Stimulated activated CD4-positive, alpha-beta T cell treated with anti-CD3 and anti-CD28 coated beads, TNF-alpha, amount 100 ng/mL, for 4 hours (primary cell): ENCODE data around the gene HDX.
"Not testable (repeated sequence)": the region's sequence is repeated elsewhere in the genome, so short reads cannot be mapped to it uniquely, and the experiment has no call there.

Source experiments
- DNase-seq, 3 experiments: peaks; one replicate each; pipeline ENCODE4 v3.0.0-alpha.2; 2020; ENCODE audit warnings: low read depth in 3 of 3

HDX gene

DNA sequence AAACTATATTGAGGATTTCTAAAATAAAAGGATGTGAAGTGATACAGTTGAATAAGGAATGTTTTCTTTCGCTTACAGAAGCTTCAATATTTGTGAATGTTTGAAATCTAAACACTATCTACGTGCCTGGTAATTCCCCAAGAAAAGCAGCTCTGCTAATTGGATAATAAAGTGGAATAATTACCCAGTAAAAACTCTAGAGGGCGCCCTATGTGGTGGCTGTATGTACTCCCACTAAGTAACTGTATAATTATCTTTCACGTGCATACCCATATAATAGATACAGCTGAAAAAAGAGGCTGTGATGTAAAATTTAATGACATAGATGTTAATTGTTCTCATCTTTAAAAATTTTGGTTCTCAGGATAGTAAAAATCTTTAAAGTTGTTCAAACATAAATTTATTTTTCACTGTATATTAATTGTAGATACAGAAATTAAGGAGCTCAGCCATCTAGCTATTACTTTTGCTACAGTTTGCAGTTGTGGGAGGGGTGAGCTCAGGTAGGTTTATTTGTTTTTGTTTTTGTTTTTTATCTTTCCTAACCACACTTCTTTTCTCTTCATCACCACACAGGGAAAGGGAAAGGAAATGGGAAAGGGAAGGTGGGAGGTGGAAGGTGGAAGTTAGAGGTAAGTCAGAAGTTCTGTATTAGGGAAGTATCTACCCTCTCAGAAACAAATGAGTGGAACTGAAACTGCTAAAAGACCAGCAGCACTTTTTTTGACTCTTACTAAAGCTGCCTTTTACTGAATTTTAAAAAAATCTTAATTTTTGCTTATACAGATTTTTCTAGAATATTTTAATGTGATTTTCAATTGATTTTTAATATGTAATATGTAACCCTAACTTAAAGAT, 162.5 kb downstream of the HDX start:
- DNase-seq = no peak

DNA sequence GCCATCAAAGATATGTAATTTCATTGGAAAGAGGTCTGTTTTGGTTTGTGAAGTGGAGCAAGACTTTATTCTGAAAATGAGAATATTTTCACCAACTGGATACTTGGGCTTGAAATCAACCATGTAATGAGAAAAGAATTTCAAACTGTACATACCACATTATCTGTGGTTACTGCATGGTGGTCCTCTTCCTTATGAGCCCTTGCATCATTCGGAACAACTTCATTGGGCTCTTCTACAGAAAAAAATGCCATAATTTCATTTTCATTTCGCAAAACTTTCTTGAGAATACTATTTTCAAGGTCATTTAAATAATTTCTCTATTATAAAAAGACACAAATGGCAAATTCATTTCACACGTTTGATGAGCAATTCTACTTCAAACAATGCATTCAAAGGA, 165.6 kb downstream of the HDX start:
- DNase-seq = no peak

DNA sequence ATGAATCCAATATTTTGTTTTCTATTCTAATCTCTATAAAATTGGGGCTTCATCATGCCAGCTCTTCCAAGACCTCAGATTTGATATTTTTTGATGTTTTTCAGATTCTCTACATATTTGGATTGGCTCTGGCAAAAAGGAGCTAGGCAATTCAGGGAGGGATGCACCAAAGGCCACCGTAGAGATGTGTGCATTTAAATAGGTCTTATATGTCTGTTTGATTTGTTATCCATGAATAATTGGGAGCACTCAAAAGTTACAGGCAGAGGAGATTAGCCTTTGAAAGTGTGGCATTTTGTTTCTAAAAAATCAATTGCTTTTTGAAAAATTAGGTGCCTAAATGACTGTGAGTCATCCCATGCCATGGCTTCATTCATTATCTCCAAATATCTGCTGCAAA, 167.1 kb downstream of the HDX start:
- DNase-seq = no peak

DNA sequence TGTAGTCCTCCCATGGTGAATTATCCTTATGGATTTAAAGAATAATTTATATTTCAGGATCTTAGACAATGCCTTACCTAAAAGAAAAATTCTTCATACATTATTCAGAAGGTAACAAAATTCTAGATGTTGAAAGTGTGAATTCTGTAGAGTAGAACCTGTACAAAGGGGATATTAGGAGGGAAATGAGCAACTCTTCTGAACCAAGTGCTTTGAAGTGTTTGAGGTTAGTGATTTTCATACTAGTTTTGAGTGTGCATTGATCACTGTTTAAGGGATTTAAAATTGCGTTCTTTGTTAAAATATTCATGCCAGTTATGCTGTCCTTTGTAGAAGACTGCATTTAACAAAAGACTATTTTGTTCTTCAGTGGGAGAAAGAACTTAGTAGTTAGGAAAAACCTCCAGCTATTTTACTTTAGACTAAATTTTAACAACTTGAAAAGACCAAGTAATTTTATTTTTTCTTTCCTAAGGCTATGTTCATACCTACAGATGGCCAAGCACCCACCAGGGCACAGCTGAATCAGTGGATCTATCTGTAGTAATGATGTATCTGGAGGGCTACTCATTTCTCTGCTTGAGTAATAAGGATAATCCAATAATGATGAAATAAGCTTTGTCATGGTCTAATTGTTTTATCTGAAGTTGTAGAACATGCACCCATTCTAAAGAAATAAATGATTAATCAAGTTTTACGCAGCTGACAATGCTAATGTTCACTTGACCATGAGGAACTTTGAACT, 180.0 kb downstream of the HDX start:
- no peak for DNase-seq

DNA sequence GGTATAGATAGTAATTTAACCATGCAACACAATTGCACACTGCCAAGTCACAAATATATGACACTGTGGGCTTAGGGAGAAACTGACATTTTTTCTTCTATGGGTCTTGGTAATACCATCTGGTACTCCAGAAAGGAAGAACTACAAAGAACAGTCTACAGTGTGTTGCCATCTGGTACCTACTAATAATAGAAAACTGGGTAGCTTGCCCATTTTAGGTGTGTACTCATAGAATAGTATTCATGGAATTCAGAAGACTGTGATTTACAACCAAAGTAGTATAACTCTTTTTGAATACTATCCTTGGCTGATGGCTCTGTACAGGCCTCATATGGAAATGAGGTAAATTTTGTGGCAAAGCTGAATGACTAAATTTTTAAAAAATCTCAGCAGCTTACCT, 181.6 kb downstream of the HDX start:
- no peak for DNase-seq

DNA sequence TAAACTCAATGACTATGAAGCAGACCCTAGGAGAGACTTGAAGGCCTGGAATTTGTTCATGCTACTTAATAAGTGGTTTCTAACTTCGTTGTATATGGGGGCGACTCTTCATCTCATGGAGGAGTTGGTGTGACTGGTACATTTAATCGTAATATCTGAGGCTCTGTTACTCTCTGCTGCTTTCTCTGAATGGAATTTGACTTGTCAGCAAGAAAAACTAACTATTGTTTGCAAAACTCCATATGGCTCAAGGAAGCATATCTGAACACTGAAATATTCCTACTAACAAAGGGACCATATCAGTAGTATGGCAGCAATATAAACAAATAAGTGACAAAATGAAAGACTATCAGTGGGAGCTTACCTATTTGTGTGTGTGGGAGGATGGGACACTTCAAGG, 182.2 kb downstream of the HDX start:
- no peak for DNase-seq

DNA sequence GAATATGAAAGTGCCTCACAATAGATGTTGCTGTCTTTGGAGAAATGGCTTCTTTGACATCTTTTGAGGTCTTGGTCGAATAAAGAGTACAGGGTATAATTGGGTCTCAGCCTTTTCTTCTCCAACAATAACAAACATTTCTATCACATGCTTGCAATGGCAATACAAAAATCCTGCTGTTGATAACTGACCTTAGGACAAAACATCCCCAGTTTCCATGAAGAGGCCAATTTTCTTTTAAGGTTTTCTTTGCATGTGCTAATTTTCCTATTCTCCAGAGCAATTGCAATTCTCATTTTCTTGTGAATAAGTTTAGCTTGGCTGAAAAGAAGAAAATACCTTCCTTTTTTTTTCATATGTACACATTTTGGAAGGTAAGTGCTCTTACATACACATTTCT, 183.6 kb downstream of the HDX start:
- DNase-seq = no peak

DNA sequence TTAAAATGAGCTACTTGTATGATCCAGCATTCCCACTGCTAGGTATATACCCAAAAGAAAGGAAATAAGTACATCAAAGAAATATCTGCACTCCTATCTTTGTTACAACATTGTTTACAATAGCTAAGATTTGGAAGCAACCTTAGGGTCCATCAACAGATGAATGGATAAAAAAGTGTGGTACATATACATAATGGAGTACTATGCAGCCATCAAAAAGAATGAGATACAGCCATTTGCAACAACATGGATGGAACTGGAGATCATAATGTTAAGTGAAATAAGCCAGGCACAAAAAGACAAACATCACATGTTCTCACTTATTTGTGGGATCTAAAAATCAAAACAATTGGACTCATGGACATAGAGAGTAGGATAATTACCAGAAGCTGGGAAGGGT, 186.3 kb downstream of the HDX start:
- not testable (repeated sequence) for DNase-seq
